ENCODE results near the gene CHRNA7.

The CHRNA7 gene

GRCh38 chr15:32089851-32090359, 59.6 kb downstream of the CHRNA7 start:
- no peak for DNase-seq

GRCh38 chr15:32091505-32092380, 61.4 kb downstream of the CHRNA7 start:
- no peak for DNase-seq

- DNase-seq: no peak
Observed at GRCh38 chr15:32096213-32096612, 65.9 kb downstream of the CHRNA7 start.

- no peak for DNase-seq
Observed at GRCh38 chr15:32096916-32097617, 66.8 kb downstream of the CHRNA7 start.

- DNase-seq: no peak
Observed at GRCh38 chr15:32098033-32098432, 67.7 kb downstream of the CHRNA7 start.

GRCh38 chr15:32099097-32099785, 68.9 kb downstream of the CHRNA7 start:
- DNase-seq: no peak

- DNase-seq: no peak
Observed at GRCh38 chr15:32099956-32100684, 69.8 kb downstream of the CHRNA7 start.

- no peak for DNase-seq
Observed at GRCh38 chr15:32104061-32104995, 74.0 kb downstream of the CHRNA7 start.

GRCh38 chr15:32105258-32106241, 75.2 kb downstream of the CHRNA7 start:
- no peak for DNase-seq

GRCh38 chr15:32106401-32107381, 76.4 kb downstream of the CHRNA7 start:
- DNase-seq: no peak

GRCh38 chr15:32107477-32108080, 77.3 kb downstream of the CHRNA7 start:
- no peak for DNase-seq

GRCh38 chr15:32108661-32109060, 78.3 kb downstream of the CHRNA7 start:
- no peak for DNase-seq

GRCh38 chr15:32112101-32112500, 81.8 kb downstream of the CHRNA7 start:
- no peak for DNase-seq

- DNase-seq: no peak
Observed at GRCh38 chr15:32113224-32113623, 82.9 kb downstream of the CHRNA7 start.

- no peak for DNase-seq
Observed at GRCh38 chr15:32117122-32117521, 86.8 kb downstream of the CHRNA7 start.

GRCh38 chr15:32119286-32119685, 89.0 kb downstream of the CHRNA7 start:
- DNase-seq: no peak

GRCh38 chr15:32119694-32120330, 89.5 kb downstream of the CHRNA7 start:
- no peak for DNase-seq

Data from stimulated activated CD8-positive, alpha-beta memory T cell treated with anti-CD3 and anti-CD28 coated beads, Interleukin-4, amount 100 ng/mL, for 48 hours (primary cell).